HPDE6-E6E7 (cell line): ENCODE results near the gene TRIM29.

ENCODE experiments used
- DNase-seq: peaks from one replicate; pipeline ENCODE4 v3.0.0; 2011; ENCODE audit warnings: missing footprints; ENCODE audit errors: extremely low spot score

Gene TRIM29

DNA sequence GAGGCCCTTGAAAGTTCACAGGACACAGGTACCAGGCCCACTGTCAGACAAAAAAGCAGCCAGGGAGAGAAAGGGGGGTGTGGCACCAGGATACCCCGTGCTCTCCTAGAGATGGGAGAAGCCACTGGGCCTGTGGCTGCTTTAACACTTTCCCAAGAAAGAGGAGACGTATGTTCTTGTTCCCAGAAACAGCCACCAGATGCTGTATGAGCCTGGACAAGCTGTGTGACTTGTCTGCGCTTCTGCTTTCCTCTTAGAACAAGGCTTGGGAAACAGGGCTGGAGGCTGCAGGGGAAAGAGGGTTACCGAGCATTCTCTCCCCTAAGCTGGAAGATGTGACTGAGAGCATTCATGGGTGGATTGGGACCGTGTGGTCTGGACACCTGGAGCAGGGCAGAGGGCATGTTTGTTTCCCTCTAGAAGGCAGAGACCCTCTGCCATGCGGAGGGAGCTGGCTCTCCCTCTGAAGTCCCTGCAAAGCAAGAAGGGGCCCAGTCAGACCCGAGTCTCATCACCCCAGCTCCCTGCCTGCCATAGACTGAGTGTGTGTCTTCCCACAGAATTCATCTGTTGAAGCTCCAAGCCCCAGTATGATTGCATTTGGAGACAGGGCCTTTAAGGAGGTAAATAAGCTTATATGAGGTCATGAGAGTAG is 74.1 kb downstream of the TRIM29 start:
- no peak for DNase-seq

DNA sequence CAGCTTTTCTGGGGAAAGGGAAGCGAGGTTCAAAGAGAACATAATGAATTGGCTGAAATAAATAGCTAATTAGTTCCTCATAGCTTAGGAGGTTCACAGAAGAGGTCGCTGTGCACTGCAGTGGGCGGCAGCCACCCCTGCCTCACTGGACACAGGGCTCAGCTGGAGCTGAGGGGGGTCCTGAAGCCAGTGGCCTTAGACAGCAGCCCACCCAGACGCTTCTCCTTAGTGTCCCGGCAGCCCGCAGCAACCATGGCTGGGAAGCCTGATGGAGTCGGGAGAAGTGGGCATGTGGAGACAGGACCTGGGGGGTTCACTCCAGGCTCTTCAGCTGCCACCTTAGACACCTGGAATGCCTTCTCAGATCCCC is 75.4 kb downstream of the TRIM29 start:
- no peak for DNase-seq

DNA sequence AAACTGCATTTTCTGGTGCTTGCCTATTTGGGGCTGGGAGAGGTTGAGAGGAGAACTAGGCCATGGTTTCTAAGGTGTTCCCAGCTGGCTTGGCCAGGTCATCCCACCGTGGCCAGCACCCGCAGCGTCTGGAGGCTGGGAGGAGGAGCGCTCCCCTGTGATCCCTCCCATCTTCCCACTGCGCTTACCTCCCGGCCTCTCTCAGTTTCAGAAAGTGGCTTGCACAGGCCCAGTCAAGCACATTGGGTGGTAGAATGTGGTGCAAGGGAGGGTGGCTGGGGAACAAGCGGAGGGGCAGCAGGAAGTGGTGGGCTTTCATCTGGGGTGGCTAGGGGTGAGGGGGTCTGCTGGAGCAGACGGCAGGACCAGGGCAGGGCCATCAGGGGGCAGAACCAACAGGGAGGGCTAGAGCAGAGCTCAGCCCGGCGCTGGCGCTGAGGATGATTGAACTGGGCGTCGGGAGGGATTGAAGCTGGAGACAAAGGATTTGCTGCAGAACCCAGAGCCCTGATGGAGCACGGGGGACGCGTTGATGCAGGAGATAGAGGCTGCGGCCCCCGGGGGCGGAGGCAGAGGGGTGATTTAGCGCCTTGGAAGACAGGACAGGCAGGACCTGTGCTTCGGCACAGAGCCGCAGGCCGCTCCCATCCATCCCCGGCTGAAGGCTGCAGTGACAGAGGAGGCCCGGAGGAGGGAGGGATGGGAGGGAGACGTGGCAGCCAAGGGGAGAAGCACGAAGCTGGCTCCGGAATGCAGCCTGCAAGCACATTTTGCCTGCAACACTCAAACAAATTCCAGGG is 76.0 kb downstream of the TRIM29 start:
- DNase-seq = no peak
